HepG2 (cell line): Measurements from ENCODE around the gene NFE2. TPM values are rescaled to one million over a fixed set of nuclear protein-coding genes. Genes with fewer than 3 reads are reported as not detected.
A peak's percentile ranks its signal among the peaks of the same experiment; 100 is the strongest.

Experiments used
- DBP ChIP-seq: sonication (generic); formaldehyde crosslinking; IDR thresholded peaks from 2 replicates; pipeline ENCODE4 v1.4.0; 2020; ENCODE audit warnings: missing genetic modification reagents; ENCODE audit errors: not compliant biosample characterization
- DRAP1 ChIP-seq: IDR thresholded peaks from 2 replicates; pipeline ENCODE4 v1.6.1; 2016; ENCODE audit warnings: missing genetic modification reagents, missing compliant biosample characterization
- GPN1 ChIP-seq: sonication (generic); formaldehyde crosslinking; IDR thresholded peaks from 2 replicates; pipeline ENCODE4 v1.5.1; 2020; ENCODE audit warnings: missing genetic modification reagents, borderline replicate concordance
- MTERF4 ChIP-seq: sonication (generic); formaldehyde crosslinking; IDR thresholded peaks from 2 replicates; pipeline ENCODE4 v1.8.0; 2023; ENCODE audit warnings: mild to moderate bottlenecking, missing genetic modification reagents
- NCOA2 ChIP-seq: sonication (generic); formaldehyde crosslinking; IDR thresholded peaks from 2 replicates; pipeline ENCODE4 v1.8.0; 2022; ENCODE audit warnings: inconsistent platforms
- NFE2L1 ChIP-seq: sonication (generic); formaldehyde crosslinking; IDR thresholded peaks from 2 replicates; pipeline ENCODE4 v1.4.0; 2020; ENCODE audit warnings: missing genetic modification reagents, mild to moderate bottlenecking, borderline replicate concordance
- U2AF2 ChIP-seq: fragments of 200-400 bp; formaldehyde crosslinking; IDR thresholded peaks from 2 replicates; pipeline ENCODE4 v1.6.1; 2017; ENCODE audit warnings: low read depth, mild to moderate bottlenecking, low read length
- ZFP36 ChIP-seq: fragments of 150-350 bp; IDR thresholded peaks from 2 replicates; pipeline ENCODE4 v1.6.1; 2018; ENCODE audit warnings: borderline replicate concordance, low read length, low read depth; ENCODE audit not compliant: partially characterized antibody
- ZNF33B ChIP-seq: sonication (generic); formaldehyde crosslinking; IDR thresholded peaks from 2 replicates; pipeline ENCODE4 v1.5.1; 2020; ENCODE audit warnings: mild to moderate bottlenecking, missing genetic modification reagents
- ZNF780A ChIP-seq: sonication (generic); formaldehyde crosslinking; IDR thresholded peaks from 2 replicates; pipeline ENCODE4 v1.8.0; 2022; ENCODE audit warnings: mild to moderate bottlenecking, missing genetic modification reagents, moderate library complexity
- ZSCAN22 ChIP-seq: sonication (generic); formaldehyde crosslinking; IDR thresholded peaks from 2 replicates; pipeline ENCODE4 v1.4.0; 2020; ENCODE audit warnings: mild to moderate bottlenecking, missing genetic modification reagents
- polyA plus RNA-seq, 8 experiments: library from polyadenylated mRNA; depleted of rRNA in 3 of 8; stranded (reverse) in 7 of 8; unstranded in 1 of 8; fragments of >200 nt; fragmentation: Illumina TruSeq in 4 of 8; extraction: Trizol in 4 of 8; gene quantifications; 2 replicates each; pipeline versions ENCODE4 v1.2.1 to v1.2.3, GENCODE V29; 2011 to 2016; ENCODE audit warnings: low read depth in 4 of 8, missing spikeins in 1 of 8, mixed read lengths in 1 of 8; ENCODE audit not compliant: insufficient read depth in 1 of 8
- total RNA-seq, 5 experiments: library from RNA; depleted of rRNA; stranded (reverse); fragments of >200 nt; fragmentation: Illumina TruSeq; extraction: Trizol; gene quantifications; 2 replicates each; pipeline ENCODE4 v1.2.3, GENCODE V29; 2016; ENCODE audit warnings: low read depth in 1 of 5
- TF ChIP-seq, protein P1 (sequence below): sonication (generic); formaldehyde crosslinking; IDR thresholded peaks from 2 replicates; pipeline ENCODE4 v1.4.0; 2020; ENCODE audit warnings: missing genetic modification reagents
- TF ChIP-seq, protein P2 (sequence below): sonication (generic); formaldehyde crosslinking; IDR thresholded peaks from 2 replicates; pipeline ENCODE4 v1.4.0; 2020; ENCODE audit warnings: missing genetic modification reagents, borderline replicate concordance
- TF ChIP-seq, protein P3 (sequence below): sonication (generic); formaldehyde crosslinking; conservative IDR thresholded peaks from 2 replicates; pipeline ENCODE4 v1.4.0; 2020; ENCODE audit warnings: missing genetic modification reagents
- TF ChIP-seq, protein P4 (sequence below): sonication (generic); formaldehyde crosslinking; conservative IDR thresholded peaks from 2 replicates; pipeline ENCODE4 v1.8.0; 2022; ENCODE audit warnings: low read depth, missing genetic modification reagents

NFE2 gene
- total and polyA plus RNA-seq, 2 of the 13 experiments (the other 11 are each of a cell fraction or from before 2014, with no cell fraction given), result 4.5 to 7.8 TPM

- TF ChIP-seq, protein P1, sequence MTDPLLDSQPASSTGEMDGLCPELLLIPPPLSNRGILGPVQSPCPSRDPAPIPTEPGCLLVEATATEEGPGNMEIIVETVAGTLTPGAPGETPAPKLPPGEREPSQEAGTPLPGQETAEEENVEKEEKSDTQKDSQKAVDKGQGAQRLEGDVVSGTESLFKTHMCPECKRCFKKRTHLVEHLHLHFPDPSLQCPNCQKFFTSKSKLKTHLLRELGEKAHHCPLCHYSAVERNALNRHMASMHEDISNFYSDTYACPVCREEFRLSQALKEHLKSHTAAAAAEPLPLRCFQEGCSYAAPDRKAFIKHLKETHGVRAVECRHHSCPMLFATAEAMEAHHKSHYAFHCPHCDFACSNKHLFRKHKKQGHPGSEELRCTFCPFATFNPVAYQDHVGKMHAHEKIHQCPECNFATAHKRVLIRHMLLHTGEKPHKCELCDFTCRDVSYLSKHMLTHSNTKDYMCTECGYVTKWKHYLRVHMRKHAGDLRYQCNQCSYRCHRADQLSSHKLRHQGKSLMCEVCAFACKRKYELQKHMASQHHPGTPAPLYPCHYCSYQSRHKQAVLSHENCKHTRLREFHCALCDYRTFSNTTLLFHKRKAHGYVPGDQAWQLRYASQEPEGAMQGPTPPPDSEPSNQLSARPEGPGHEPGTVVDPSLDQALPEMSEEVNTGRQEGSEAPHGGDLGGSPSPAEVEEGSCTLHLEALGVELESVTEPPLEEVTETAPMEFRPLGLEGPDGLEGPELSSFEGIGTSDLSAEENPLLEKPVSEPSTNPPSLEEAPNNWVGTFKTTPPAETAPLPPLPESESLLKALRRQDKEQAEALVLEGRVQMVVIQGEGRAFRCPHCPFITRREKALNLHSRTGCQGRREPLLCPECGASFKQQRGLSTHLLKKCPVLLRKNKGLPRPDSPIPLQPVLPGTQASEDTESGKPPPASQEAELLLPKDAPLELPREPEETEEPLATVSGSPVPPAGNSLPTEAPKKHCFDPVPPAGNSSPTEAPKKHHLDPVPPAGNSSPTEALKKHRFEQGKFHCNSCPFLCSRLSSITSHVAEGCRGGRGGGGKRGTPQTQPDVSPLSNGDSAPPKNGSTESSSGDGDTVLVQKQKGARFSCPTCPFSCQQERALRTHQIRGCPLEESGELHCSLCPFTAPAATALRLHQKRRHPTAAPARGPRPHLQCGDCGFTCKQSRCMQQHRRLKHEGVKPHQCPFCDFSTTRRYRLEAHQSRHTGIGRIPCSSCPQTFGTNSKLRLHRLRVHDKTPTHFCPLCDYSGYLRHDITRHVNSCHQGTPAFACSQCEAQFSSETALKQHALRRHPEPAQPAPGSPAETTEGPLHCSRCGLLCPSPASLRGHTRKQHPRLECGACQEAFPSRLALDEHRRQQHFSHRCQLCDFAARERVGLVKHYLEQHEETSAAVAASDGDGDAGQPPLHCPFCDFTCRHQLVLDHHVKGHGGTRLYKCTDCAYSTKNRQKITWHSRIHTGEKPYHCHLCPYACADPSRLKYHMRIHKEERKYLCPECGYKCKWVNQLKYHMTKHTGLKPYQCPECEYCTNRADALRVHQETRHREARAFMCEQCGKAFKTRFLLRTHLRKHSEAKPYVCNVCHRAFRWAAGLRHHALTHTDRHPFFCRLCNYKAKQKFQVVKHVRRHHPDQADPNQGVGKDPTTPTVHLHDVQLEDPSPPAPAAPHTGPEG (CRISPR knock-in tag), result 0 out of 2 replicates have a peak, but pooled peaks have one; percentile 35
- TF ChIP-seq ZSCAN22, result no peak
- TF ChIP-seq NCOA2 (CRISPR knock-in tag), result 0 out of 2 replicates have a peak, but pooled peaks have one; percentile 10
- 0 out of 2 replicates have a peak, but pooled peaks have one; percentile 25 for TF ChIP-seq GPN1
- no peak for TF ChIP-seq MTERF4 (CRISPR knock-in tag)
- TF ChIP-seq ZFP36, result no peak
- 0 out of 2 replicates have a peak, but pooled peaks have one; percentile 53 for TF ChIP-seq ZNF33B (CRISPR knock-in tag)
- TF ChIP-seq, protein P2, sequence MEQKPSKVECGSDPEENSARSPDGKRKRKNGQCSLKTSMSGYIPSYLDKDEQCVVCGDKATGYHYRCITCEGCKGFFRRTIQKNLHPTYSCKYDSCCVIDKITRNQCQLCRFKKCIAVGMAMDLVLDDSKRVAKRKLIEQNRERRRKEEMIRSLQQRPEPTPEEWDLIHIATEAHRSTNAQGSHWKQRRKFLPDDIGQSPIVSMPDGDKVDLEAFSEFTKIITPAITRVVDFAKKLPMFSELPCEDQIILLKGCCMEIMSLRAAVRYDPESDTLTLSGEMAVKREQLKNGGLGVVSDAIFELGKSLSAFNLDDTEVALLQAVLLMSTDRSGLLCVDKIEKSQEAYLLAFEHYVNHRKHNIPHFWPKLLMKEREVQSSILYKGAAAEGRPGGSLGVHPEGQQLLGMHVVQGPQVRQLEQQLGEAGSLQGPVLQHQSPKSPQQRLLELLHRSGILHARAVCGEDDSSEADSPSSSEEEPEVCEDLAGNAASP (CRISPR knock-in tag), result 0 out of 2 replicates have a peak, but pooled peaks have one; percentile 19
- peak; percentile 98 for TF ChIP-seq DRAP1 (CRISPR knock-in tag)
- TF ChIP-seq, protein P3, sequence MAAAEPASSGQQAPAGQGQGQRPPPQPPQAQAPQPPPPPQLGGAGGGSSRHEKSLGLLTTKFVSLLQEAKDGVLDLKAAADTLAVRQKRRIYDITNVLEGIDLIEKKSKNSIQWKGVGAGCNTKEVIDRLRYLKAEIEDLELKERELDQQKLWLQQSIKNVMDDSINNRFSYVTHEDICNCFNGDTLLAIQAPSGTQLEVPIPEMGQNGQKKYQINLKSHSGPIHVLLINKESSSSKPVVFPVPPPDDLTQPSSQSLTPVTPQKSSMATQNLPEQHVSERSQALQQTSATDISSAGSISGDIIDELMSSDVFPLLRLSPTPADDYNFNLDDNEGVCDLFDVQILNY (CRISPR knock-in tag), result peak; percentile 52; the same call in 1 of the 2 replicates
- TF ChIP-seq ZNF780A (CRISPR knock-in tag), result peak; percentile 66; the same call in 1 of the 2 replicates
- 0 out of 2 replicates have a peak, but pooled peaks have one; percentile 66 for TF ChIP-seq NFE2L1 (CRISPR knock-in tag)
- TF ChIP-seq, protein P4, sequence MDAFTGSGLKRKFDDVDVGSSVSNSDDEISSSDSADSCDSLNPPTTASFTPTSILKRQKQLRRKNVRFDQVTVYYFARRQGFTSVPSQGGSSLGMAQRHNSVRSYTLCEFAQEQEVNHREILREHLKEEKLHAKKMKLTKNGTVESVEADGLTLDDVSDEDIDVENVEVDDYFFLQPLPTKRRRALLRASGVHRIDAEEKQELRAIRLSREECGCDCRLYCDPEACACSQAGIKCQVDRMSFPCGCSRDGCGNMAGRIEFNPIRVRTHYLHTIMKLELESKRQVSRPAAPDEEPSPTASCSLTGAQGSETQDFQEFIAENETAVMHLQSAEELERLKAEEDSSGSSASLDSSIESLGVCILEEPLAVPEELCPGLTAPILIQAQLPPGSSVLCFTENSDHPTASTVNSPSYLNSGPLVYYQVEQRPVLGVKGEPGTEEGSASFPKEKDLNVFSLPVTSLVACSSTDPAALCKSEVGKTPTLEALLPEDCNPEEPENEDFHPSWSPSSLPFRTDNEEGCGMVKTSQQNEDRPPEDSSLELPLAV, result no peak
- TF ChIP-seq U2AF2, result no peak
- peak; percentile 78 for TF ChIP-seq DBP
Observed at GRCh38 chr12:54280468-54281260, 20.2 kb downstream of the NFE2 start, which contains the start of gene HNRNPA1 (continued).
